Activated naive CD8-positive, alpha-beta T cell treated with anti-CD3 and anti-CD28 coated beads for 36 hours (primary cell): ENCODE data around the gene NT5C1A. TPM values are rescaled to one million over a fixed set of nuclear protein-coding genes. Genes with fewer than 3 reads are reported as not detected.

Experiments
- DNase-seq: peaks from one replicate; pipeline ENCODE4 v3.0.0; 2021
- H3K27ac Mint-ChIP-seq: one replicate; pipeline ENCODE4 v1.8.0; 2022; ENCODE audit warnings: mild to moderate bottlenecking, moderate library complexity, mixed read lengths
- H3K27me3 Mint-ChIP-seq: one replicate; pipeline ENCODE4 v1.8.0; 2022; ENCODE audit warnings: mild to moderate bottlenecking, mixed read lengths
- H3K36me3 Mint-ChIP-seq: one replicate; pipeline ENCODE4 v1.8.0; 2021; ENCODE audit warnings: mild to moderate bottlenecking, mixed read lengths
- H3K4me1 Mint-ChIP-seq: one replicate; pipeline ENCODE4 v1.8.0; 2021; ENCODE audit warnings: mixed read lengths
- H3K4me3 Mint-ChIP-seq: one replicate; pipeline ENCODE4 v1.8.0; 2022; ENCODE audit warnings: mild to moderate bottlenecking, moderate library complexity, mixed read lengths
- H3K9me3 Mint-ChIP-seq: one replicate; pipeline ENCODE4 v1.8.0; 2022; ENCODE audit warnings: mixed read lengths
- total RNA-seq, 2 experiments: library from RNA; stranded (reverse); gene quantifications; one replicate each; pipeline ENCODE4 v1.2.3, GENCODE V29; 2021

The NT5C1A gene
- total RNA-seq, 2 experiments from 2014 or later: 0.32 TPM; not detected in 1

DNA sequence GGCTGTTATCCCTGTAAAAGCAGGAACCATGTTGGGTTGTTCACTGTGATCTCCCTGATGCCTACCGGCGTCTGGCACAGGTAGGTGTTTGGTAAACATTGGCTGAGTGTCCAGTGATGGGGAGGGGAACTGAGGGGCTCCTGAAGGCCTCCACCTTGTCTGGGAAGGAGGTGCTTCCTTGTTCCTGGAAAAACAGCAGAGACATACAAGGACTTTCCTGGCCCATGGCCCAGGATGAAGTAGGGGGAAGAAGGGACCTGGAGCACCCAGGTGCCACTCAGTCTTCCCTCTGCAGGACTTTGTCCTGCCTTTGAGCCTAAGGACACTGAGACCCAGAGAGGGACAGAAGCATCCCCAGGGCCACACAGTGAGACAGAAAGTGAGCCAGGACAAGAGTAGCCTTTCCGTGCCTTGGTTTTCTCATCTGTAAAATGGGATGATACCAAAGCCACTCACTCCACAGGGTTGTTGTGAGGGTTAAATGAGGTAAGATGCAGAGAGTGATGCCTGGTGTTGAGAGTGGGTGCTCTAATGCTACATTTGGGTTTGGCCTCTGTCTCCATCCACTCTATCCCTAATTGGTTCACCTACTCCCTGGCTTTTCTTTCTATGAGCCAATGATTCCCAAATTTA is 26.4 kb downstream of the NT5C1A start:
- H3K27me3 Mint-ChIP-seq: peaks cover 5% of the 10 kb centered on the region
- DNase-seq: no peak
- no peak overlapping the region for H3K27ac Mint-ChIP-seq
- H3K4me1 Mint-ChIP-seq: no peaks in the 10 kb centered on the region
- no peak overlapping the region for H3K4me3 Mint-ChIP-seq
- no peaks in the 10 kb centered on the region for H3K36me3 Mint-ChIP-seq
- no peaks in the 10 kb centered on the region for H3K9me3 Mint-ChIP-seq

DNA sequence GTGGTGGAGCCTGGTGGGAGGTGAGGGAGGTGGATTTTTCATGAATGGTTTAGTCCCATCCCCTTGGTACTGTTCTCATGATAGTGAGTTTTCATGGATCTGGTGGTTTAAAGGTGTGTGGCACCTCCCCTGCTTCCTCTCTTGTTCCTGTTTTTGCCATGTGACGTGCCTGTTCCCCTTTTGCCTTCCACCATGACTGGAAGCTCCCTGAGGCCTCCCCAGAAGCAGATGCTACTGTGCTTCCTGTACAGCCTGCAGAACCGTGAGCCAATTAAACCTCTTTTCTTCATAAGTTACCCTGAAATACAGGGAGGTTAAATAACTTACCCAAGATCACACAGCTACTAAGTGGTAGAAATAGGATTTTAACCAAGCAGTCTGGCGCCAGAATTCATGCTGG is 28.2 kb downstream of the NT5C1A start:
- no peaks in the 10 kb centered on the region for H3K4me1 Mint-ChIP-seq
- H3K27ac Mint-ChIP-seq: no peak overlapping the region
- no peaks in the 10 kb centered on the region for H3K36me3 Mint-ChIP-seq
- no peak for DNase-seq
- no peak overlapping the region for H3K4me3 Mint-ChIP-seq
- H3K9me3 Mint-ChIP-seq: no peaks in the 10 kb centered on the region
- H3K27me3 Mint-ChIP-seq: peaks cover 16% of the 10 kb centered on the region

DNA sequence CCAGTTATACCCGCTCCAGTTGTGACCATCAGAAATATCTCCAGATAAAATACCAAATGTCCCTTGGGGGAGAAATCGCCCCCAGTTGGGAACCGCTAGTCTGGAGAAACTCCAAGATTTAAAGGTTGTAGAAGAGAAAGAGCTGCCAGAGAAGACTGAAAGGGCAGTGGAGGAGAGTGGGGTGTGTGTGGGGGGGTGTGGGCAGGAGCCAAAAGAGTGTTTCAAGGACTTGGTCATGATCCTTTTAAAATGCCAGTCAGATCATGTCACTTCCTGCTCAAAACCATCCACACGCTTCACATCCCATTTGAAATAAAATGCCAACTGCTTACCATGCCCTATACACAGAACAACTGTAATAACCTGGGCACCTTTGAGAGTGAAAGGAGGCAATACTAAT is 29.1 kb downstream of the NT5C1A start:
- no peaks in the 10 kb centered on the region for H3K36me3 Mint-ChIP-seq
- H3K4me1 Mint-ChIP-seq: no peaks in the 10 kb centered on the region
- H3K27ac Mint-ChIP-seq: no peak overlapping the region
- DNase-seq: no peak
- no peaks in the 10 kb centered on the region for H3K9me3 Mint-ChIP-seq
- peaks cover 25% of the 10 kb centered on the region for H3K27me3 Mint-ChIP-seq
- H3K4me3 Mint-ChIP-seq: no peak overlapping the region

DNA sequence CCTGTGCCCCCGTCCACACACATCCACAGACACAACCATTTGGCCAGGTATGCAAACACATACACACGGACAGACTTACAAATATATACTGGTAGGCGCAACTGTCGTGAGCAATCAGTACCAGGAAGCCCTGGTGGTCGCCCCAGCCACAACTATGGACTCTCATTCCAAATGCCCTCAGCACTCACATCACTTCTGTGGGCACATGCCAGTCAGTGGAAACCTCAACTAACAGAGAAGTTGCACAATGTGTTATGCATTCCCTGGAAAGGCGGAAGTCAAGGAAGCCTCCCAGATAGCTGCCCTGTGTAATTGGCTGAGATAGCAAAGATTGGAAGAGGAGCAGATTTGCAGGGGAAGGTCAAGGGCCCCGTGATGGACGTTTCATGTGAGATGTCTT is 31.0 kb downstream of the NT5C1A start:
- no peak for DNase-seq
- Mint-ChIP-seq H3K4me1 (no peaks in the 10 kb centered on the region), H3K27me3 (peaks cover 45% of the 10 kb centered on the region), H3K27ac (no peak overlapping the region), H3K4me3 (no peak overlapping the region), H3K9me3 (no peaks in the 10 kb centered on the region), H3K36me3 (no peaks in the 10 kb centered on the region)

GRCh38 chr1:39639305-39640130 is 32.4 kb downstream of the NT5C1A start, which contains the start of gene HEYL:
HEYL (minus strand) TSS chr1:39639643; CDS start chr1:39639625, 18 bp downstream.
- H3K27me3 Mint-ChIP-seq: peaks cover 48% of the 10 kb centered on the region
- no peaks in the 10 kb centered on the region for H3K4me1 Mint-ChIP-seq
- peak within 1 kb of the TSS; percentile 58 for H3K4me3 Mint-ChIP-seq
- DNase-seq: peak; percentile 78
- H3K36me3 Mint-ChIP-seq: no peaks in the 10 kb centered on the region
- no peaks in the 10 kb centered on the region for H3K9me3 Mint-ChIP-seq
- H3K27ac Mint-ChIP-seq: no peak within 1 kb of the TSS

- DNase-seq: no peak
Measured at GRCh38 chr1:39638965-39639304, 33.0 kb downstream of the NT5C1A start.

DNA sequence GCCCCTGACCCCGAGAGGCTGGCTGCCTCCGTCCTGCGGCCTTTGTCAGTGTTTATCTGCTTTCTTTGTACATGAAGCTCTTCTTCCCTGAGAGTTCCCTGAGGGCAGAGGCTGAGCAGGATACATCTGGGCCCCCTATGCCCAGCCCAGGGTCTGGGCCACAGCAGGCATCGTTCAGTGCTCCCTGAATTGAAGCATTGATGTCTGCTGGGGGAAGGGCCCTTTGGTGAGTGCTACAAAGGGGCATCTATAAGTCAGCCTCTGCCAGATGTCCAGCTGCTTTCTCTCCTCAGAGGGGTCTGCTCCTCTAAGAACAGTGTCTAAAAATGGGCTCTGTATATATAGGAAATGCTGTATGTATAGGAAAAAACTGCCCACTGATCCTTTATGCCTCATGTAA is 34.5 kb downstream of the NT5C1A start:
- Mint-ChIP-seq H3K27me3 (peaks cover 60% of the 10 kb centered on the region), H3K27ac (no peak overlapping the region), H3K9me3 (no peaks in the 10 kb centered on the region), H3K36me3 (no peaks in the 10 kb centered on the region), H3K4me3 (no peak overlapping the region), H3K4me1 (no peaks in the 10 kb centered on the region)
- no peak for DNase-seq

More at GRCh38 chr1:39638965-39639304, 33.0 kb downstream of the NT5C1A start:
- H3K9me3 Mint-ChIP-seq: no peaks in the 10 kb centered on the region
- peak overlapping the region; percentile 51 for H3K4me3 Mint-ChIP-seq
- no peaks in the 10 kb centered on the region for H3K36me3 Mint-ChIP-seq
- H3K27ac Mint-ChIP-seq: no peak overlapping the region
- no peaks in the 10 kb centered on the region for H3K4me1 Mint-ChIP-seq
- H3K27me3 Mint-ChIP-seq: peaks cover 52% of the 10 kb centered on the region

GRCh38 chr1:39635871-39636210 is 36.1 kb downstream of the NT5C1A start:
- H3K4me1 Mint-ChIP-seq: peaks cover 9% of the 10 kb centered on the region

DNA sequence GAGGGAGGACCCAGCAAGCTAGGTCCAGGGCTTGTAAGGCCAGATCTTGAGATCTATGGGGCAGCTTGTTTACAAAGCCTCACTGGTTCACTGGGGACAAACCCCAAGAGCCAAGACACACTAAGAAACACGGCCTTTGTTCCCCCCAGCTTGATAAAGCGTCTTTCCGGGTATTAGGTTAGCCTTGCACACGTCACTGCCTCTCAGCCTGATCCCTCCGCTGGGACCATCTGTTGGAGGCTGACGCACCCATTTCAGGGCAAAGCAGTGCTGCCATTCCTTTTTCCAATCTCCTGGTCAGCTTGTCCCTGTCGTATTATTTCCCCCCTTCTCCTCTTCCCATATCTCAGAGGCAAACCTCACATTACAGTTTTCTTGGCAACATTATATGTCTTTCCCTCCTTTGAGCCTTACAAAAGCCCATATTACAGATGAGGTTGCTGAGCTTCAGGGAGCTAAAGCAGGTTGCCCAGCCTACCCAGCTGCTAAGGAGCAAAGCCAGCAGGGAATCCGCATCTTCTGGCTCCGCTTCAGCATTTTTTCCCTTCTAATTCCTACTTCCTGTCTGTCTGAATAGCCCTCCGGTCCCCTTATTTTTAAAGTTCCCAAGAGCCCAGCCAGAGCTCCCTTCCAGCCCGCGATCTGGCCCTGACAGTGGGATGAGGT is 36.6 kb downstream of the NT5C1A start:
- no peaks in the 10 kb centered on the region for H3K36me3 Mint-ChIP-seq
- H3K27me3 Mint-ChIP-seq: peaks cover 54% of the 10 kb centered on the region
- no peak for DNase-seq
- peaks cover 9% of the 10 kb centered on the region for H3K4me1 Mint-ChIP-seq
- no peak overlapping the region for H3K27ac Mint-ChIP-seq
- no peaks in the 10 kb centered on the region for H3K9me3 Mint-ChIP-seq
- no peak overlapping the region for H3K4me3 Mint-ChIP-seq

More at GRCh38 chr1:39635871-39636210, 36.1 kb downstream of the NT5C1A start:
- H3K27ac Mint-ChIP-seq: no peak overlapping the region
- no peak for DNase-seq
- no peaks in the 10 kb centered on the region for H3K36me3 Mint-ChIP-seq
- peaks cover 59% of the 10 kb centered on the region for H3K27me3 Mint-ChIP-seq
- H3K4me3 Mint-ChIP-seq: no peak overlapping the region
- H3K9me3 Mint-ChIP-seq: no peaks in the 10 kb centered on the region

DNA sequence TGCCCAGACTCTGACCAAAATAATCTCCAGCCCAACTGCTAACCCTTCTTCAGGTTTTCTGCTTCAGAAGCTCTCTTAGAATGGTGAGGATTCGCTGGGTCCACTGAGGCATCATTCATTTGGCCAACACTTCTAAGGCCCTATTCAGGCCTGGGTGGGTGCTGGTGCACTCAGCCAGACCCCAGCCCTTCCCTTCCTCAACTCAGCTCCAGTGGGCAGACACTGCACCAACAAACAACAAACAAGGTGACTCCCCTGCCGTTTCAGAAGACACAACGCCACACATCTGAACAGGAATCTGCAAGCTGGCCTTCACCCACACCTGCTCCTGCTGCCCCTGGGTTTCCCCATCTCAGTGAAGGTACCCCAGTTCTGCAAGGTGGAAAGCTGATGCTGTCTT is 38.5 kb downstream of the NT5C1A start:
- peaks cover 10% of the 10 kb centered on the region for H3K4me1 Mint-ChIP-seq
- no peaks in the 10 kb centered on the region for H3K36me3 Mint-ChIP-seq
- no peak for DNase-seq
- peaks cover 41% of the 10 kb centered on the region for H3K27me3 Mint-ChIP-seq
- no peak overlapping the region for H3K4me3 Mint-ChIP-seq
- no peaks in the 10 kb centered on the region for H3K9me3 Mint-ChIP-seq
- no peak overlapping the region for H3K27ac Mint-ChIP-seq

DNA sequence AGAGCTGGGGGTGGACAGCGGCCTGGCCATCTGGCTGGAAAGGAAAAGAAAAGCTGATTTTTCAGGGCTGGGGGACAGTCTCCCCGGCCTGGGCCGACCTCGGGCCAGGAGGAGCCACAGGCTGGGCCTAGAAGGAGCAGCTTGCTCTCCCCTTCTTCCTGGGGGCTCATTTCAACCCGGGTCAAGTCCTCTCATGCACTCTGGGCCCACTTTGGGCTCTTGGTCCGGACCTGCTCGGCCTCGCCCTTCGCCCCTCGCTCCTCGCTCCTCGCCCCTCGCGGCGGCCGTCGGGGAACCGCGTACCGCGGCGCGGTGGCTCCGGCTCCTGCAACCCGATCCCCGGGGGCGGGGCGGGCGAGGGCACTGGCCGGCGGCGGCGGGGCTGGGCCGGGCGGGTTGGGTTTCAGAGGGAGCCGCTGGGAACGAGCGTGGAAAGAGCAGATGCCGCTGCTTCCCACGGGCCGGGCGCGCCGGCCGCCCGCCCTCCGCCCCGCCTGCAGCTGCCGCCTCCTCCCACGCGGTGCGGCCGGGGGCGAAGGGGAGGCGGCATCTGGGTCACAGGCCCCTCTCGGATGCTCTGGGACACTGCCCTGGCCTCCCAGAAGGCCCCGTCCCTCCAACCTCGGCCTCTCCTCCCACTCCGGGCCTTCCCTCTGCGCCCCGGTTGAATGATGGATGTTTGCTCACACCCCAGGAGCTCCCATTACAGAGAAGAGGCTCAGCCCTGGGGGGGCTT is 39.1 kb downstream of the NT5C1A start:
- H3K4me3 Mint-ChIP-seq: no peak overlapping the region
- peaks cover 35% of the 10 kb centered on the region for H3K27me3 Mint-ChIP-seq
- no peak overlapping the region for H3K27ac Mint-ChIP-seq

DNA sequence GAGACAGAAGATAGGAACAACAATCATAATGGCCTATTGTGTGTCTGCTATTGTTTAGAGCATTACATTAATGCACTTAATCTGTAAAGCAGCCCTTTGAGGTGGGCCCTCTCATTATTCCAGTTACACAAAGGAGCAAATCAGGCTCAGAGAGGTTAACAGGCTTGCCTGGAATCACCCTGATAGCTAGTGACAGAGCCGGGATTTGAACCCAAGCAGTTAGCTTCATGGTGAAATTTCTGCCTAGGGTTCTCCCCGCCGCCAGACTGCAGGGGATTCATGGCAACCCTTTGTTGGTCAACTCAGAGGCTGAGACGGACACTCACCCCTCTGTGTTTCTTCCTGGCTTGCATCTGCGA is 39.6 kb downstream of the NT5C1A start:
- H3K36me3 Mint-ChIP-seq: no peaks in the 10 kb centered on the region
- H3K4me3 Mint-ChIP-seq: no peak overlapping the region
- H3K4me1 Mint-ChIP-seq: peaks cover 10% of the 10 kb centered on the region
- H3K27me3 Mint-ChIP-seq: peaks cover 30% of the 10 kb centered on the region
- no peak for DNase-seq
- no peaks in the 10 kb centered on the region for H3K9me3 Mint-ChIP-seq
- no peak overlapping the region for H3K27ac Mint-ChIP-seq

More for the DNA sequence above, 39.1 kb downstream of the NT5C1A start:
- Mint-ChIP-seq H3K4me1 (peaks cover 10% of the 10 kb centered on the region), H3K36me3 (no peaks in the 10 kb centered on the region), H3K9me3 (no peaks in the 10 kb centered on the region)
- no peak for DNase-seq

DNA sequence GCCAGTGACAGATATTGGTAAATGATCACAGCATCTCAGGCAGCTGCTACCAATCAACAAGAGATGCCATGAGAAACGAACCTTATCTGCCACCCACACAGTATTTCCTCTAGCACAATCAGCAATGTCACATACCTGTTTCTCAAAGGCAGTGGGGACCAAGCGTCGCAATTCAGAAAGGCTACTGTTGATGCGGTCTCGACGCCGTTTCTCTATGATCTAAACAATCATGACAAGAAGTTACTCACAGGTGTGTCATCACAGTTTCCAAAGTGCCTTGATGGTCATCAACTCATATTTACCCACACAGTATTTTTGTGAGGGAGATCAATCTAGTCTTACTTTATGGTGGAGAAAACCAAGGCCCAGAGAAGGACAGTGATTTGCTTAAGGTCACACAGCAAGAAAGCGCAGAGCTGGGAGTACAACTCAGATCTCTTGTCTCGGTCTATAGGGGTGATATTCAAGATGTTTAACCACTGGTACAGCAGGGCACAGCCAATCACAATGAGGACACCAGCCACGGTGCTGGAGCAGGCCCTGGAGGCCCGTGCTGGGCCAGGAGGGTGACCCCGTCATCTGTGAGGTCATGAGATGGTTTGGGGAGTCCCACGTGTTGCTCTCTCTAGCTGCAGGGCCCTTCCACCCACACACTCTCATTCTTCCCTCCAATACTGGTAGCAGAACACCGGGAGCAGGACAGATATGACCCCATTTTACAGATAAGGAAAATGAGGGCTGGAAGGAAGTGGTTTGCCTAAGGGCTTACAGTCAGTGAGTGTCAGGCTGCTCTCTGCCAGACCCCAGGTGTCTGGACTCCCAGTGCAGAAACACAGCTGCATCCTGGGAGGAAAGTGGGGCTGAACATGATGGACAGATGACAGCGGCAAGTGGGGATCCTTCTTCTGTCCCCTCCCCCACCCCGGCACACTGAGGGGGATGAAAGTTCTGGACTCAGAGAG is 40.3 kb downstream of the NT5C1A start:
- Mint-ChIP-seq H3K4me1 (peaks cover 10% of the 10 kb centered on the region), H3K36me3 (no peaks in the 10 kb centered on the region), H3K4me3 (no peak overlapping the region), H3K27ac (no peak overlapping the region), H3K9me3 (no peaks in the 10 kb centered on the region), H3K27me3 (peaks cover 23% of the 10 kb centered on the region)
- DNase-seq: no peak

DNA sequence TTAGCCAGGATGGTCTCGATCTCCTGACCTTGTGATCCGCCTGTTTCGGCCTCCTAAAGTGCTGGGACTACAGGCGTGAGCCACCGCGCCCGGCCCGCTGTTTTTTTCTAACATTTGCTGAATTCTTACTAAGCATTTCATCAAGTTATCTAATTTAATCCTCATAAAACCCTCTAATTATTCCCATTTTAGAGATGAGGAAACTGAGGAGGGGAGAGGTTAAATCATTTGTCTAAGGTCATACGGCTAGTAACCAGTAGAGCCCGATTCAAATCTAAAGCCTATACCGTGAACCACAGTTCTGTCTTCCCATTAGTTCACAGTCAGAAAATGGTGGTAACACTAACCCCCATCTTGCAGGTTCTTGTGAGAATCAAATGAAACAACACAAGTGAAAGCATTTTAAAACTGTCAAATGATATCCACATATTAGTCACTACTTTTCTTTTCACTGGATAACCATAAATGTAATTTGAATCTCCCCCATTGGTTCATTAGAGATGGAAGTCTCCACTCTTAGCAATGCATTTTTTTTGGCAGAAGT is 43.0 kb downstream of the NT5C1A start:
- DNase-seq: no peak
- no peaks in the 10 kb centered on the region for H3K9me3 Mint-ChIP-seq
- peaks cover 9% of the 10 kb centered on the region for H3K27me3 Mint-ChIP-seq
- no peak overlapping the region for H3K27ac Mint-ChIP-seq
- H3K4me3 Mint-ChIP-seq: no peak overlapping the region
- H3K36me3 Mint-ChIP-seq: no peaks in the 10 kb centered on the region
- H3K4me1 Mint-ChIP-seq: peaks cover 10% of the 10 kb centered on the region
